Ovary (tissue), 9 donors: ENCODE measurements around the gene PABPC1L. TPM values are rescaled to one million over a fixed set of nuclear protein-coding genes. Genes with fewer than 3 reads are reported as not detected.

Experiments
- DNase-seq, 5 donors: peaks; one replicate each; pipeline ENCODE4 v3.0.0-alpha.2; 2019 to 2020
- H3K27ac ChIP-seq, 2 donors: fragments of 200-600 bp; one replicate each; pipeline versions ENCODE4 v1.5.1 to v1.8.0; 2019 to 2022
- H3K27me3 ChIP-seq: fragments of 200-600 bp; one replicate; pipeline ENCODE4 v1.8.0; 2022
- H3K36me3 ChIP-seq: fragments of 200-600 bp; sonication (generic); one replicate; pipeline ENCODE4 v1.5.1; 2019
- H3K4me1 ChIP-seq: one replicate; pipeline ENCODE4 v1.8.1; 2013; ENCODE audit warnings: mild to moderate bottlenecking, moderate library complexity; ENCODE audit not compliant: insufficient read depth
- H3K4me3 ChIP-seq: fragments of 200-600 bp; sonication (generic); one replicate; pipeline ENCODE4 v1.5.1; 2017
- H3K9me3 ChIP-seq, 2 donors: fragments of 200-600 bp in 1 of 2; sonication (generic) in 1 of 2; one replicate each; pipeline versions ENCODE4 v1.5.1 to v1.8.1; 2013 to 2019; ENCODE audit warnings: mild to moderate bottlenecking in 1 of 2, moderate library complexity in 1 of 2
- EP300 ChIP-seq: sonication (generic); formaldehyde crosslinking; IDR thresholded peaks from one replicate; pipeline ENCODE4 v1.6.1; 2017; ENCODE audit warnings: antibody characterized with exemption
- POLR2A ChIP-seq: fragments of 450-650 bp; IDR thresholded peaks from one replicate; pipeline ENCODE4 v1.6.1; 2017; ENCODE audit warnings: antibody characterized with exemption, mild to moderate bottlenecking, moderate library complexity
- WGBS, 3 donors: extraction: QIAGEN DNeasy Blood & Tissue Kit in 1 of 3; methylation state at CpG; one replicate each; pipeline versions ENCODE4 v1.1.5 to v1.1.7; 2013 to 2017; 5-methylcytosine and 5-hydroxymethylcytosine counted together
- intact Hi-C, 4 donors: fragments of 100-400 bp; cut with DNase I; formaldehyde crosslinking; loops; one replicate each; pipeline versions ENCODE4 v1.11.0 to v1.15.1; 2022 to 2023
- polyA plus RNA-seq, 2 donors: library from polyadenylated mRNA; stranded (reverse); fragments of 200-250 nt in 1 of 2; fragments of 350-450 nt in 1 of 2; fragmentation: Illumina TruSeq in 1 of 2; extraction: RNeasy Lipid Tissue Mini Kit (QIAGEN cat#74804) in 1 of 2; gene quantifications; one replicate each; pipeline ENCODE4 v1.2.3, GENCODE V29; 2013 to 2014
- total RNA-seq, 7 donors: library from RNA; depleted of rRNA in 2 of 7; stranded (reverse); fragments of >200 nt in 2 of 7; fragmentation: NEBNext Ultra II Directional in 3 of 7; extraction: Animal tissue kit (Norgen Biotek cat#: 25700) in 3 of 7; gene quantifications; one replicate each; pipeline versions ENCODE4 v1.1.0 to v1.2.4, GENCODE V29; 2016 to 2023
- TF ChIP-seq, protein P1 (sequence below), 3 donors: fragments of 450-650 bp in 2 of 3; fragments of 200-600 bp in 1 of 3; IDR thresholded peaks; one replicate each; pipeline versions ENCODE4 v1.5.1 to v1.8.0; 2016 to 2022; ENCODE audit warnings: antibody characterized with exemption in 3 of 3, mild to moderate bottlenecking in 1 of 3
- donor health status: DM: no; HTN: no; CAD: no; lungs with moderate emphysema.
- donor health status: DM: no; HTN: no; CAD: no.
- donor health status: Bipolar disorder and iron deficiency.
- donor health status: DM: yes; HTN: yes; CAD: no.
- donor health status: DM: no; HTN: no; CAD: no.
- donor health status: DM: yes; HTN: yes; CAD: no.

PABPC1L gene
- total and polyA plus RNA-seq, 9 donors, result 13.3 to 34.9 (median 21.9) TPM

GRCh38 chr20:44959638-44960102 lies 49.8 kb downstream of the PABPC1L start:
- DNase-seq, result peak in 2 of 5 donors; percentile 18 to 33
- peak overlapping the region in 1 of 2 donors; percentile 50 for H3K27ac ChIP-seq
- no peaks in the 10 kb centered on the region for H3K9me3 ChIP-seq
- intact Hi-C loops, result loop anchor here in 2 of 4 donors (10.0 kb wide), 3 partner anchors 75 to 215 kb away; partner anchors contain the start of genes KCNK15 (in 1 of the 2) and YWHAB (in 1 of the 2)
- no peaks in the 10 kb centered on the region for H3K27me3 ChIP-seq
- WGBS, 3 donors, result 3 to 6% (median 4%) methylated on average over 13 of the region's 13 CpGs
- peaks cover 7% of the 10 kb centered on the region for H3K4me1 ChIP-seq
- TF ChIP-seq EP300 (no peak), POLR2A (no peak)
- TF ChIP-seq, protein P1, sequence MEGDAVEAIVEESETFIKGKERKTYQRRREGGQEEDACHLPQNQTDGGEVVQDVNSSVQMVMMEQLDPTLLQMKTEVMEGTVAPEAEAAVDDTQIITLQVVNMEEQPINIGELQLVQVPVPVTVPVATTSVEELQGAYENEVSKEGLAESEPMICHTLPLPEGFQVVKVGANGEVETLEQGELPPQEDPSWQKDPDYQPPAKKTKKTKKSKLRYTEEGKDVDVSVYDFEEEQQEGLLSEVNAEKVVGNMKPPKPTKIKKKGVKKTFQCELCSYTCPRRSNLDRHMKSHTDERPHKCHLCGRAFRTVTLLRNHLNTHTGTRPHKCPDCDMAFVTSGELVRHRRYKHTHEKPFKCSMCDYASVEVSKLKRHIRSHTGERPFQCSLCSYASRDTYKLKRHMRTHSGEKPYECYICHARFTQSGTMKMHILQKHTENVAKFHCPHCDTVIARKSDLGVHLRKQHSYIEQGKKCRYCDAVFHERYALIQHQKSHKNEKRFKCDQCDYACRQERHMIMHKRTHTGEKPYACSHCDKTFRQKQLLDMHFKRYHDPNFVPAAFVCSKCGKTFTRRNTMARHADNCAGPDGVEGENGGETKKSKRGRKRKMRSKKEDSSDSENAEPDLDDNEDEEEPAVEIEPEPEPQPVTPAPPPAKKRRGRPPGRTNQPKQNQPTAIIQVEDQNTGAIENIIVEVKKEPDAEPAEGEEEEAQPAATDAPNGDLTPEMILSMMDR (IDR thresholded peaks at IDR 0.05), result no peak
- no peaks in the 10 kb centered on the region for H3K36me3 ChIP-seq
- H3K4me3 ChIP-seq, result peak overlapping the region; percentile 76

- 0 to 1% (median 1%) methylated on average over 33 to 60 of the region's 60 CpGs for WGBS, 3 donors
- peak; percentile 94 to 97 (median 95) for DNase-seq
- TF ChIP-seq, protein P1 (IDR thresholded peaks at IDR 0.05), result no peak
- peak; percentile 65 for TF ChIP-seq POLR2A
- Histone ChIP-seq H3K27me3 (no peaks in the 10 kb centered on the region), H3K9me3 (no peaks in the 10 kb centered on the region), H3K36me3 (no peaks in the 10 kb centered on the region), H3K27ac (peak within 1 kb of the TSS in 1 of 2 donors; percentile 50), H3K4me1 (peaks cover 7% of the 10 kb centered on the region), H3K4me3 (peak within 1 kb of the TSS; percentile 76)
- intact Hi-C loops, result loop anchor here in 2 of 4 donors (10.0 kb wide), 2 partner anchors 205 to 215 kb away; partner anchors contain the start of gene KCNK15 (in 1 of the 2)
Measured at GRCh38 chr20:44960103-44960852, 50.4 kb downstream of the PABPC1L start, which contains the start of gene TOMM34. TOMM34 (minus strand) TSS chr20:44960397; CDS start chr20:44960333, 64 bp downstream.

DNA sequence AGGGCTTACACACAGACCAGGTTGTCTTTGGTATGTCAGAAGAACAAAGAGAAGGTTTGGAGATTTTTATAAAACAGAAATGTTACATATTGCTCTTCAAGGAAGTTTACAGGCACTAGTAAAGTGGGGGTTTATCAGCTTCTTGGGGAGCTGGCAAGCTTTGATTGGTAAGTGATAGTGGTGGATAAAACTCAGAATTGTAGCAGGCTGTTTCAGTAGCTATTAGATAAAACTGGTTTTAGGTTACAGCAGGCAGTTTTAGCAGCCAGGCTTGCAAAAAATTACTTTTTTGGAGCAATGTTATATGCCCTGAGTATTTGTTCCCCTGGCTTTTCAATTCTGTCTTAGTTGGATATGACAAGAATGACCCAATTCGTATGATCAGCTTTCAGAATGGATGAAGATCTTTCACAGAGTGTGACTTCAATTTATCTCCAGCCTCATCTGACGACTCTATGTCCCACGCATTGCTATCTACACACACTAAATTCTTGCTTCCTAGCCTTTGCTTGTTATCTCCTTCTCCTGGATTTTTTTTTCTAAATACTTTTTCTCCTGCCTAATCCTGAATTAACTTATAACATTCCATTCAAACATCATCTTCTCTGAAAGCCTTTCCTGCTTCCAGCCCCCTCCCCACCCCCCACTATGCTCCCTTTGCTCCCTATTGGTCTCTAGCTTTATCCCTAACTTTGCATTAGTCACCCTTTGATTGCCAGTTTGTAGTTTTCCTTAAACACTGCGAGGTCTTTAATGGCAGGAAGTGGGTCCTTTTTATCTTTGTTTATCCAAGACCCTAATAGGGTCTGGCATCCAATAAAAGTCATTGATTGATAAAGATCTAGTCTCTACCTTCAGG lies 51.4 kb downstream of the PABPC1L start:
- Histone ChIP-seq H3K27me3 (no peaks in the 10 kb centered on the region), H3K4me3 (no peak overlapping the region), H3K4me1 (peaks cover 8% of the 10 kb centered on the region), H3K36me3 (no peaks in the 10 kb centered on the region), H3K9me3 (no peaks in the 10 kb centered on the region), H3K27ac (peak overlapping the region in 1 of 2 donors; percentile 50)
- TF ChIP-seq EP300 (no peak), POLR2A (no peak)
- TF ChIP-seq, protein P1 (IDR thresholded peaks at IDR 0.05), result no peak
- no peak for DNase-seq
- 48 to 57% (median 49%) methylated on average over 4 of the region's 4 CpGs for WGBS, 3 donors
- intact Hi-C loops, result loop anchor here in 2 of 4 donors (10.0 kb wide), 2 partner anchors 206 to 216 kb away; partner anchors contain the start of gene KCNK15 (in 1 of the 2)

GRCh38 chr20:44961870-44962267 lies 52.0 kb downstream of the PABPC1L start:
- no peak for DNase-seq
- Histone ChIP-seq H3K4me1 (peaks cover 9% of the 10 kb centered on the region), H3K36me3 (no peaks in the 10 kb centered on the region), H3K27ac (no peak overlapping the region), H3K27me3 (no peaks in the 10 kb centered on the region), H3K4me3 (no peak overlapping the region), H3K9me3 (no peaks in the 10 kb centered on the region)
- 71 to 84% (median 82%) methylated on average over 3 of the region's 3 CpGs for WGBS, 3 donors
- TF ChIP-seq, protein P1 (IDR thresholded peaks at IDR 0.05), result no peak
- intact Hi-C loops, result loop anchor here in 2 of 4 donors (10.0 kb wide), 2 partner anchors 207 to 217 kb away; partner anchors contain the start of gene KCNK15 (in 1 of the 2)
